ENCODE results near the gene ADARB2. TPM values are rescaled to one million over a fixed set of nuclear protein-coding genes. Genes with fewer than 3 reads are reported as not detected.

Gene ADARB2
- total RNA-seq, 1 donor from 2014 or later, result 1.2 TPM

DNA sequence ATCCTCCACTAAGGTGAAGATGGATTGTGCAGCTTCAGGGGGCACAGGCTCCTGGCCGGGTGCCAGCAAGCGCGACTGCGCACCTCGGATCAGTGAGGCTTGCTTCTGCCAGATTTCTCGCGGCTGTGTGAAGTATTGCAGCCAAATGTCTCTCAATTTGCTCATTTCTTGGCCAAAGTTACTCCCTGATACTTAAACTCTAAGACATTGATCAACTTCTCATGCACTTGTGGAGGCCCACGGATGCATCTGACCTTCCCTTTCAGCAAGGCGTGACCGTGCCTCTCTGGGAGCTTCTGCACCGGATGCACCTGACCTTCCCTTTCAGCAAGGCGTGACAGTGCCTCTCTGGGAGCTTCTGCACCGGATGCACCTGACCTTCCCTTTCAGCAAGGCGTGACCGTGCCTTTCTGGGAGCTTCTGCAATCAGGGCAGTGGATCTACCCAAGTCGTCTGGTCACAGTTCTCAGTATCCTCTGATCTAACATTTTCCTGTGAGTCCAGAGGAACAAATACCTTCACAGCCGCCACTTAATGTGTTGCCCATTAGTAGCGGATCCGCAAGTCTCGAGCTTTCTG, 248.3 kb downstream of the ADARB2 start:
- Histone ChIP-seq H3K4me1 (no peaks in the 10 kb centered on the region), H3K9me3 (no peaks in the 10 kb centered on the region), H3K27ac (no peak overlapping the region), H3K36me3 (no peaks in the 10 kb centered on the region), H3K4me3 (no peak overlapping the region), H3K27me3 (no peaks in the 10 kb centered on the region)
- no peak for DNase-seq
- intact Hi-C loops (cut with DNase I), result no loop called here
- ATAC-seq, result no peak
- TF ChIP-seq, protein P1, sequence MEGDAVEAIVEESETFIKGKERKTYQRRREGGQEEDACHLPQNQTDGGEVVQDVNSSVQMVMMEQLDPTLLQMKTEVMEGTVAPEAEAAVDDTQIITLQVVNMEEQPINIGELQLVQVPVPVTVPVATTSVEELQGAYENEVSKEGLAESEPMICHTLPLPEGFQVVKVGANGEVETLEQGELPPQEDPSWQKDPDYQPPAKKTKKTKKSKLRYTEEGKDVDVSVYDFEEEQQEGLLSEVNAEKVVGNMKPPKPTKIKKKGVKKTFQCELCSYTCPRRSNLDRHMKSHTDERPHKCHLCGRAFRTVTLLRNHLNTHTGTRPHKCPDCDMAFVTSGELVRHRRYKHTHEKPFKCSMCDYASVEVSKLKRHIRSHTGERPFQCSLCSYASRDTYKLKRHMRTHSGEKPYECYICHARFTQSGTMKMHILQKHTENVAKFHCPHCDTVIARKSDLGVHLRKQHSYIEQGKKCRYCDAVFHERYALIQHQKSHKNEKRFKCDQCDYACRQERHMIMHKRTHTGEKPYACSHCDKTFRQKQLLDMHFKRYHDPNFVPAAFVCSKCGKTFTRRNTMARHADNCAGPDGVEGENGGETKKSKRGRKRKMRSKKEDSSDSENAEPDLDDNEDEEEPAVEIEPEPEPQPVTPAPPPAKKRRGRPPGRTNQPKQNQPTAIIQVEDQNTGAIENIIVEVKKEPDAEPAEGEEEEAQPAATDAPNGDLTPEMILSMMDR (IDR thresholded peaks at IDR 0.05), result no peak

DNA sequence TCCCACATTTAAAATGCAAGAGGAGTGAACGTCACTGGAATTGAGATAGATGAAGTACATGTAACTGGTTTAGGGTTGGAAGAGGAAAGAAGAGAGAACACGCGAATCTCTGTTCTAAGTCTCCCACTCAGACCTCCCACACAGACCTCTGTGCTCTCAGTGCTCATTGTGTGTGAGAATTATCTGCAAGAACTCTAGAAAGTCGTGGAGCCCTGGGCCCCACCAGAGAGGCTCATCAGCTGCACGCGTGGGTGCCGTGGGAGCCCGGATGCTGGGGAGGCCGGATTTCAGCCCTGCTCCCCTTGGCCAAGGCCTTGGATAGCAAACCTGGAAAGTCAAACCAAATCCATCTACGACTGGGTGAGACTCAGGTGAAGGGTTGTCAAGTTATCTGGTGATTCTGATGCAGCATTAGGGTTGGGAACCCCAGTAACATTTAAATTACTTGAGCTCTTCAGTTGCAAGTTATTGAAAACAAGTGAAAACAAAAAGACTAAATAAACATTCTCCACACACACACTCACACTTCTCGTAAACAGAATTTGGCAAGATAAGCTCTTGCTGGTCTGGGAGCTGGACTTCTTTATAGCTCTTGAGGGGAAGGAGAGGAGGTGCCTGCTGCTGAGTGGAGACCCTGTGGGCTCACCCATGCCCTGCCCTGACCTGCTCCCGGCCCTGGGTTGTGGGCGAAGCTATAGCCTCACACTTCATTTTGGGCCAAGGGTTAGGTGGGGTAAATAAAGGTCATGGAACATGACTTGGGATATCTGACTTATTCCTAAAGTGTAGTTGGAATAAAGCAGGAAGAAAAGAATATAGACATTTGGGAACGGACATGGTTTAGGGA, 250.3 kb downstream of the ADARB2 start:
- Histone ChIP-seq H3K27me3 (no peaks in the 10 kb centered on the region), H3K36me3 (no peaks in the 10 kb centered on the region), H3K4me3 (no peak overlapping the region), H3K4me1 (no peaks in the 10 kb centered on the region), H3K9me3 (no peaks in the 10 kb centered on the region), H3K27ac (no peak overlapping the region)
- ATAC-seq (no peak), DNase-seq (no peak)
- intact Hi-C loops (cut with DNase I), result no loop called here
- TF ChIP-seq, protein P1 (IDR thresholded peaks at IDR 0.05), result no peak

DNA sequence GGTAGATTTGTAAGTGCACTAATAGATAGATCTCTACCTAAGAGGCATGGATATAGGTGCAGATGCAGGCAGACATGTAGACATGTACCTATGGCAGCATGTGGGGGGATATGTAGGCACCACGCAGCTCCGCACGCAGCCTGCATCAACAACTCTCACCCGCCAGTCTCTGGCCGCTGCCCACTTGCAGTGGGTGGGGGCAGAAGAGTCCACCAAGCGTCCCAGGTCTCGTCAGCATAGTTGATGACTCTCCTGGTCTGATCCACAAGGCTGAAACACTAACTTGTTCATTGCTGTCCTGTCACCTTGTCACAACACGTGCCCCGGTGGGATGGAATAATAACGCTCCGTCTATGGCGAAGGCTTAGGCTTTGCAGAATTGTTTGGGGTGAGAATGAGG, 252.0 kb downstream of the ADARB2 start:
- Histone ChIP-seq H3K27ac (no peak overlapping the region), H3K9me3 (no peaks in the 10 kb centered on the region), H3K4me3 (no peak overlapping the region), H3K27me3 (no peaks in the 10 kb centered on the region), H3K36me3 (no peaks in the 10 kb centered on the region), H3K4me1 (no peaks in the 10 kb centered on the region)
- no peak for DNase-seq
- TF ChIP-seq, protein P1 (IDR thresholded peaks at IDR 0.05), result no peak
- ATAC-seq, result no peak
- intact Hi-C loops (cut with DNase I), result no loop called here

DNA sequence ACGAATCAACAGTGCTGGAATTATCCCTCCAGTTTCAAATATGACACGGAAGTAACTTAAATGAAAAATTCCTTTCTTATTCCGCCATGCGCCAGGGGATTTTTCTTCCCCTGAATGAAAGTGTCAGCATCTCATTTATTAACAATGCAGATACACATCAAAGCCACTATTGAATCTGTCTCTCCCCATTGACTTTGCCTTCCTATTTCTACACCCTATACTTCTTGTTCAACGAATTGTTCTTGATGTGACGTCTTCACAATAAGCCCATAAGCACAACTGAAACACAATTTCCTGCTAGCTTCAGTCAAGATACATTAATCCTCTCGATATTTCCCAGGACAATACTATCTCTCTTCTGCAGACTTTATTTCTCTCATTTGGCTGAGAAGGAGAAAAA, 253.5 kb downstream of the ADARB2 start:
- Histone ChIP-seq H3K4me1 (no peaks in the 10 kb centered on the region), H3K27me3 (no peaks in the 10 kb centered on the region), H3K27ac (no peak overlapping the region), H3K36me3 (no peaks in the 10 kb centered on the region), H3K4me3 (no peak overlapping the region), H3K9me3 (no peaks in the 10 kb centered on the region)
- TF ChIP-seq, protein P1 (IDR thresholded peaks at IDR 0.05), result no peak
- ATAC-seq, result no peak
- intact Hi-C loops (cut with DNase I), result no loop called here
- DNase-seq, result no peak

DNA sequence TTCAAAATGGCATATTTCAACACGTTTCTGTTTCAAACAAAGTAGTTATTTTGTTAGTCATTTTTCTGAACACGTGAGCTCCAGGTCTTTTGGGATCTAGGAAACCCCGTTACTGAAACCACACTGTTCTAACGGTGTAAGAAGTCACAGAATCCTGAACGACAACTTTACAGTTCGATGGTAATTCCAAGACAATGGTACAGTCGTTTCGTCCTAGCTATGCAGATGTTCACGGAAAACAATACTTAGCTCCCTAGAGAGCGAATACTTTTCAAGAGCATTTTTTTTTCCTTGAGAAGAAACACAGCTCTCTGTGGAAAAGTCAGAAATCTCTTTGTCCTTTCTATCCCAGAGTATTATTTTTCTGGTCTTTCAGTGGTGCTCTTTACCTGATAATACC, 254.1 kb downstream of the ADARB2 start:
- DNase-seq (no peak), ATAC-seq (no peak)
- no peak overlapping the region for H3K4me3 ChIP-seq
- H3K4me1 ChIP-seq, result no peaks in the 10 kb centered on the region
- TF ChIP-seq, protein P1 (IDR thresholded peaks at IDR 0.05), result no peak
- H3K27ac ChIP-seq, result no peak overlapping the region
- no peaks in the 10 kb centered on the region for H3K9me3 ChIP-seq
- H3K27me3 ChIP-seq, result no peaks in the 10 kb centered on the region
- intact Hi-C loops (cut with DNase I), result no loop called here
- H3K36me3 ChIP-seq, result no peaks in the 10 kb centered on the region
